OCI-LY7 (cell line): Measurements from ENCODE around the gene AMPD2. TPM values are rescaled to one million over a fixed set of nuclear protein-coding genes. Genes with fewer than 3 reads are reported as not detected.

Experiments used
- BruUV-seq: library from RNA; stranded (reverse); fragments of 400-500 nt; replicated peaks from 2 replicates; lab custom pipeline; 2021; lab: Mats Ljungman, UMichigan
- CTCF ChIA-PET: fragments of 300-600 bp; sonication (Branson Sonifier 250); formaldehyde crosslinking; loops from one replicate; lab custom pipeline; 2022; ENCODE audit warnings: antibody characterized with exemption; ENCODE audit not compliant: unreplicated experiment; lab: Charles Lee
- POLR2A ChIA-PET: fragments of 300-600 bp; sonication (Branson Sonifier 250); formaldehyde crosslinking; loops from one replicate; lab custom pipeline; 2022; ENCODE audit warnings: antibody characterized with exemption; lab: Charles Lee
- DNase-seq: peaks from one replicate; pipeline ENCODE4 v3.0.0-alpha.2; 2015; ENCODE audit warnings: low spot score
- H2AFZ ChIP-seq: fragments of 200-600 bp; sonication (generic), shearing (Covaris generic); 2 replicates; pipeline ENCODE4 v1.6.1; 2014; ENCODE audit warnings: mild to moderate bottlenecking, antibody characterized with exemption, low read length, moderate library complexity
- H3K27ac ChIP-seq: fragments of 200-600 bp; sonication (generic); 2 replicates; pipeline ENCODE4 v1.5.1; 2014; ENCODE audit warnings: mixed run types, low read depth, mild to moderate bottlenecking, moderate library complexity, low read length, inconsistent platforms; ENCODE audit not compliant: poor library complexity, severe bottlenecking
- H3K36me3 ChIP-seq: fragments of 200-600 bp; sonication (generic); 2 replicates; pipeline ENCODE4 v1.6.1; 2014; ENCODE audit warnings: mild to moderate bottlenecking, antibody characterized with exemption, low read length, moderate library complexity, mixed read lengths; ENCODE audit not compliant: insufficient read depth
- H3K4me1 ChIP-seq: fragments of 200-600 bp; sonication (generic); 2 replicates; pipeline ENCODE4 v1.5.1; 2014; ENCODE audit warnings: mild to moderate bottlenecking, low read length; ENCODE audit not compliant: insufficient read depth, poor library complexity, severe bottlenecking
- H3K4me2 ChIP-seq: fragments of 200-600 bp; sonication (generic); 2 replicates; pipeline ENCODE4 v1.6.1; 2014; ENCODE audit warnings: mild to moderate bottlenecking, low read length
- H3K4me3 ChIP-seq: fragments of 200-600 bp; sonication (generic); 2 replicates; pipeline ENCODE4 v1.5.1; 2014; ENCODE audit warnings: mild to moderate bottlenecking, low read depth, low read length; ENCODE audit not compliant: poor library complexity, severe bottlenecking
- H3K79me2 ChIP-seq: fragments of 200-600 bp; sonication (generic); 2 replicates; pipeline ENCODE4 v1.6.1; 2016; ENCODE audit warnings: low read depth, mild to moderate bottlenecking, low read length, moderate library complexity, mixed read lengths; ENCODE audit not compliant: insufficient read depth
- H3K9me2 ChIP-seq: fragments of 200-600 bp; sonication (generic); 2 replicates; pipeline ENCODE4 v1.6.1; 2016; ENCODE audit warnings: mild to moderate bottlenecking, low read length, mixed read lengths; ENCODE audit not compliant: insufficient read depth
- H3K9me3 ChIP-seq: fragments of 200-600 bp; sonication (generic); 2 replicates; pipeline ENCODE4 v1.6.1; 2014; ENCODE audit warnings: mild to moderate bottlenecking, mixed run types, low read length, mixed read lengths
- H4K20me1 ChIP-seq: fragments of 200-600 bp; sonication (generic); 2 replicates; pipeline ENCODE4 v1.6.1; 2014; ENCODE audit warnings: mild to moderate bottlenecking, antibody characterized with exemption, low read length, moderate library complexity, mixed read lengths; ENCODE audit not compliant: insufficient read depth
- EZH2phosphoT487 ChIP-seq: fragments of 200-600 bp; sonication (generic); IDR thresholded peaks from 2 replicates; pipeline ENCODE4 v1.6.1; 2018; ENCODE audit warnings: low read depth, borderline replicate concordance, mild to moderate bottlenecking, mixed run types, antibody characterized with exemption, low read length, moderate library complexity, mixed read lengths
- intact Hi-C: fragments of 100-400 bp; cut with micrococcal nuclease; formaldehyde crosslinking; loops from one replicate; pipeline ENCODE4 v1.10.0; 2022; ENCODE audit not compliant: unreplicated experiment
- total RNA-seq, 2 experiments: library from RNA; depleted of rRNA in 1 of 2; stranded (reverse); fragments of >200 nt in 1 of 2; shearing (Covaris generic) in 1 of 2; gene quantifications; 2 replicates each; pipeline ENCODE4 v1.2.3, GENCODE V29; 2014 to 2022
- TF ChIP-seq, protein P1 (sequence below): fragments of 200-600 bp; sonication (generic); conservative IDR thresholded peaks from 2 replicates; pipeline ENCODE4 v1.5.1; 2014; ENCODE audit warnings: mild to moderate bottlenecking, antibody characterized with exemption, low read length, moderate library complexity, mixed read lengths

Gene AMPD2
- total RNA-seq, 2 experiments from 2014 or later: 51.8 to 66.2 TPM

DNA sequence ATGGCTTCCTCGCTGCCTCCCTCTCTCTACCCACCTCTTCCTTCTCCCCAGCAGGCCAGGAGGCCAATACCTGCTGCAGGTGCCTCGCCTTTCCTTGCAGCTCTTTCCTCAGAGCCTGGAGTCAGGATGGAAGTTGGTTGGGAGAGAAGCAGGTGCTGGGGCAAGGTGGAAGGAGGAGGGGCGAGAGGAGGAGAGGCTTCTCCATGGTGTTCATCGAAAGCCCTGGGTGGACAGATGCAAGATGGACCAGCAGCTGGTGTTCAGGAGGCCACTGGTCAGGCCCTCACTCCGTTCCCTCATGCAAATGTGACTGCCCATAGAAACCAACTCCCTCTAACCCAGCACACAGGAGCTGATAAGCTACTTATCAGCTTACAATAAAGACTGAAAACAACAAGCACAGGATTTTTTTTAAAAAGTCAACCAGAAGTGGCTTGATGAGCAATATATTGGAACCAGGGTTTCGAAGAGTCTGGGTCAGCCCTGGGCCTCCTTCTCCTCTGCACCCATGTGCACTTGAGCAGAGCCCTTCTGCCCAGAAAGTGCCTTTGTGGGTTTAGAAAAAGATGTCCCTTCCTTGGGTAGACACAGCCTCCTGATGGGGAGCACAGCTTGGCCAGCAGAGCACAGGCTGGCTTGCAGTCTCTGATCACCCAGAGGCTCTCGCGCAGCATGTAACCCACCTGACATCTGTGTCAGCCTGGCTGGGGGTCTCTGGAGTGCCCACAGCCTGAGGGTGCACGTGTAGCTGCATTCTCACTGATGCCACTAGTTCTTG, 19.6 kb downstream of the AMPD2 start:
- no peak overlapping the region for H2AFZ ChIP-seq
- H3K9me3 ChIP-seq: no peaks in the 10 kb centered on the region
- H3K4me2 ChIP-seq: no peak overlapping the region
- no peak overlapping the region for H3K4me3 ChIP-seq
- no peak for DNase-seq
- ChIA-PET POLR2A (interaction anchor here (0.7 to 2.0 kb wide), 7 partner anchors 13 to 120 kb away, joined by 3 to 8 read pairs (median 3); partner anchors contain the start of gene GPR61), CTCF (interaction anchor here (0.6 to 2.2 kb wide), 9 partner anchors 8 to 345 kb away, joined by 3 to 15 read pairs (median 7); partner anchors contain the start of gene AHCYL1)
- no TSS peak for BruUV-seq
- intact Hi-C loops: no loop called here
- H3K36me3 ChIP-seq: no peaks in the 10 kb centered on the region
- no peak overlapping the region for H3K27ac ChIP-seq
- H3K79me2 ChIP-seq: no peaks in the 10 kb centered on the region
- peaks cover 13% of the 10 kb centered on the region for H3K4me1 ChIP-seq
- TF ChIP-seq, protein P1, sequence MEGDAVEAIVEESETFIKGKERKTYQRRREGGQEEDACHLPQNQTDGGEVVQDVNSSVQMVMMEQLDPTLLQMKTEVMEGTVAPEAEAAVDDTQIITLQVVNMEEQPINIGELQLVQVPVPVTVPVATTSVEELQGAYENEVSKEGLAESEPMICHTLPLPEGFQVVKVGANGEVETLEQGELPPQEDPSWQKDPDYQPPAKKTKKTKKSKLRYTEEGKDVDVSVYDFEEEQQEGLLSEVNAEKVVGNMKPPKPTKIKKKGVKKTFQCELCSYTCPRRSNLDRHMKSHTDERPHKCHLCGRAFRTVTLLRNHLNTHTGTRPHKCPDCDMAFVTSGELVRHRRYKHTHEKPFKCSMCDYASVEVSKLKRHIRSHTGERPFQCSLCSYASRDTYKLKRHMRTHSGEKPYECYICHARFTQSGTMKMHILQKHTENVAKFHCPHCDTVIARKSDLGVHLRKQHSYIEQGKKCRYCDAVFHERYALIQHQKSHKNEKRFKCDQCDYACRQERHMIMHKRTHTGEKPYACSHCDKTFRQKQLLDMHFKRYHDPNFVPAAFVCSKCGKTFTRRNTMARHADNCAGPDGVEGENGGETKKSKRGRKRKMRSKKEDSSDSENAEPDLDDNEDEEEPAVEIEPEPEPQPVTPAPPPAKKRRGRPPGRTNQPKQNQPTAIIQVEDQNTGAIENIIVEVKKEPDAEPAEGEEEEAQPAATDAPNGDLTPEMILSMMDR: no peak
- no peak for TF ChIP-seq EZH2phosphoT487
- H3K9me2 ChIP-seq: no peaks in the 10 kb centered on the region
- no peaks in the 10 kb centered on the region for H4K20me1 ChIP-seq

DNA sequence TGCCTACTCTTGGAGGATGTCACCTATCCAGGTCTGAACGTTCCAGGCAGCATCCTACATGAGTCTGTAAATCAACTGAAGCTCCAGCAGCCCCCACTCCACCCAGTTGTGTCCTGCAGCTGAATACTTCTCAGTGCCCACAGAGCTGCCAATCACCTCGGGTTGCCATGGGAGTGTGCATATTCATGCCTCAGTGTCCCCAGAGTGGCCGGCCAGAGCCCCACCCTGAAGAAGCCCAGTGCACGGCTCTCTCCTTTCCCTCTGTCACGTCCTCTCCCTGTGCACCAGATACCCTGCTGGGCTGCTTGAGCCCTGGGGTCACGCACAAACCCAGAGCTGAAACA, 20.2 kb downstream of the AMPD2 start:
- TF ChIP-seq EZH2phosphoT487: no peak
- TF ChIP-seq, protein P1: no peak
- Histone ChIP-seq H3K4me2 (no peak overlapping the region), H3K4me1 (peaks cover 8% of the 10 kb centered on the region), H3K36me3 (no peaks in the 10 kb centered on the region), H3K9me3 (no peaks in the 10 kb centered on the region), H4K20me1 (no peaks in the 10 kb centered on the region), H2AFZ (no peak overlapping the region), H3K79me2 (no peaks in the 10 kb centered on the region), H3K4me3 (no peak overlapping the region), H3K27ac (no peak overlapping the region), H3K9me2 (no peaks in the 10 kb centered on the region)
- ChIA-PET POLR2A (interaction anchor here (0.5 to 2.0 kb wide), 8 partner anchors 10 to 1220 kb away, joined by 3 to 8 read pairs (median 3); partner anchors contain the start of gene GPR61), CTCF (interaction anchor here (0.6 to 2.7 kb wide), 14 partner anchors 9 to 345 kb away, joined by 3 to 20 read pairs (median 6); partner anchors contain the start of genes AHCYL1, AMPD2, GNAI3 and GNAT2)
- intact Hi-C loops: loop anchor here (5.0 kb wide), 2 partner anchors 132 to 342 kb away; partner anchors contain the start of gene AHCYL1
- no TSS peak for BruUV-seq
- no peak for DNase-seq
